Activated CD4-positive, alpha-beta T cell treated with anti-CD3 and anti-CD28 coated beads, Interleukin-2, amount 50 U/mL, for 16 hours (primary cell): Measurements from ENCODE around the gene EMCN.
A peak's percentile ranks its signal among the peaks of the same experiment; 100 is the strongest.
"Not testable (repeated sequence)": the region's sequence is repeated elsewhere in the genome, so short reads cannot be mapped to it uniquely, and the experiment has no call there.

Source experiments
- DNase-seq: peaks from one replicate; pipeline ENCODE4 v3.0.0-alpha.2; 2020

EMCN gene

GRCh38 chr4:100372432-100372831 lies 145.4 kb downstream of the EMCN start:
- DNase-seq: no peak

GRCh38 chr4:100369871-100370270 lies 148.0 kb downstream of the EMCN start:
- no peak for DNase-seq

GRCh38 chr4:100367451-100367850 lies 150.4 kb downstream of the EMCN start:
- no peak for DNase-seq

GRCh38 chr4:100366213-100366612 lies 151.6 kb downstream of the EMCN start:
- DNase-seq: no peak

- no peak for DNase-seq
Observed at GRCh38 chr4:100362366-100362765, 155.5 kb downstream of the EMCN start.

GRCh38 chr4:100361336-100361735 lies 156.5 kb downstream of the EMCN start:
- no peak for DNase-seq

GRCh38 chr4:100360211-100360610 lies 157.6 kb downstream of the EMCN start:
- no peak for DNase-seq

- no peak for DNase-seq
Observed at GRCh38 chr4:100359441-100359840, 158.4 kb downstream of the EMCN start.

GRCh38 chr4:100357542-100357941 lies 160.3 kb downstream of the EMCN start:
- DNase-seq: no peak

- DNase-seq: no peak
Observed at GRCh38 chr4:100356172-100356571, 161.7 kb downstream of the EMCN start.

- DNase-seq: not testable (repeated sequence)
Observed at GRCh38 chr4:100352352-100352751, 165.5 kb downstream of the EMCN start.

GRCh38 chr4:100348473-100348872 lies 169.3 kb downstream of the EMCN start:
- peak; percentile 2 for DNase-seq

- DNase-seq: no peak
Observed at GRCh38 chr4:100347241-100347640, 170.6 kb downstream of the EMCN start.

GRCh38 chr4:100345585-100345984 lies 172.2 kb downstream of the EMCN start:
- DNase-seq: no peak
